IMR-90 (cell line): ENCODE results near the gene CDCA4.

ENCODE experiments used
- CHD1 ChIP-seq: IDR thresholded peaks from 2 replicates; pipeline ENCODE4 v1.6.1; 2012; ENCODE audit warnings: low read depth, low read length, improper control_type of control experiment
- CTCF ChIP-seq: conservative IDR thresholded peaks from 2 replicates; pipeline ENCODE4 v1.5.1; 2012; ENCODE audit warnings: mild to moderate bottlenecking, low read depth, low read length, improper control_type of control experiment
- FOS ChIP-seq: fragments of 150-350 bp; IDR thresholded peaks from 2 replicates; pipeline ENCODE4 v1.6.1; 2016; ENCODE audit warnings: low read depth, low read length
- MXI1 ChIP-seq: IDR thresholded peaks from 2 replicates; pipeline ENCODE4 v1.6.1; 2012; ENCODE audit warnings: low read depth, mild to moderate bottlenecking, low read length, moderate library complexity, borderline replicate concordance
- POLR2A ChIP-seq: IDR thresholded peaks from 2 replicates; pipeline ENCODE4 v1.6.1; 2012; ENCODE audit warnings: mild to moderate bottlenecking, low read depth, low read length
- RAD21 ChIP-seq: IDR thresholded peaks from 2 replicates; pipeline ENCODE4 v1.6.1; 2012; ENCODE audit warnings: low read length, improper control_type of control experiment
- RFX5 ChIP-seq: IDR thresholded peaks from 2 replicates; pipeline ENCODE4 v1.8.0; 2012; ENCODE audit warnings: low read depth, mild to moderate bottlenecking, low read length, moderate library complexity

- TF ChIP-seq POLR2A (no peak), CTCF (no peak), RAD21 (no peak), MXI1 (no peak; the same call in 1 of the 2 replicates), RFX5 (no peak), CHD1 (no peak), FOS (peak; percentile 92)
These were observed 47.8 kb downstream of the CDCA4 start for GRCh38 chr14:104973135-104973384.
